A673 (cell line): ENCODE measurements around the gene ZXDB. TPM values are rescaled to one million over a fixed set of nuclear protein-coding genes. Genes with fewer than 3 reads are reported as not detected.
"Not testable (repeated sequence)": the region's sequence is repeated elsewhere in the genome, so short reads cannot be mapped to it uniquely, and the experiment has no call there.

ENCODE experiments used
- Bru-seq: library from RNA; stranded (reverse); fragments of 400-500 nt; gene quantifications from one replicate; lab custom pipeline; 2021; lab: Mats Ljungman, UMichigan
- BruChase-seq, 2 experiments: library from RNA; stranded (reverse); fragments of 400-500 nt; gene quantifications; one replicate each; lab custom pipeline; 2021; lab: Mats Ljungman, UMichigan
- BruUV-seq: library from RNA; stranded (reverse); fragments of 400-500 nt; replicated peaks from 2 replicates; lab custom pipeline; 2021; lab: Mats Ljungman, UMichigan
- CTCF ChIA-PET: fragments of 300-600 bp; sonication (Branson Sonifier 250); formaldehyde crosslinking; loops from one replicate; lab custom pipeline; 2022; ENCODE audit warnings: antibody characterized with exemption; lab: Charles Lee
- POLR2A ChIA-PET: fragments of 300-600 bp; sonication (Branson Sonifier 250); formaldehyde crosslinking; loops from one replicate; lab custom pipeline; 2022; ENCODE audit warnings: antibody characterized with exemption; ENCODE audit not compliant: low non-redundant PET; lab: Charles Lee
- DNase-seq: peaks from one replicate; pipeline ENCODE4 v3.0.0-alpha.2; 2015; ENCODE audit warnings: low spot score
- H3K27ac ChIP-seq: fragments of 200-600 bp; sonication (generic); 2 replicates; pipeline ENCODE4 v1.5.1; 2016; ENCODE audit warnings: mixed run types, low read depth, mild to moderate bottlenecking, mixed read lengths, antibody characterized with exemption, low read length; ENCODE audit not compliant: poor library complexity, severe bottlenecking
- H3K27me3 ChIP-seq: fragments of 200-600 bp; sonication (generic); replicated peaks from 2 replicates; pipeline ENCODE4 v1.6.1; 2017; ENCODE audit warnings: mixed run types, low read depth, mild to moderate bottlenecking, mixed read lengths, antibody characterized with exemption, low read length; ENCODE audit not compliant: insufficient read depth, poor library complexity
- H3K36me3 ChIP-seq: fragments of 200-600 bp; sonication (generic); 2 replicates; pipeline ENCODE4 v1.6.1; 2016; ENCODE audit warnings: mixed run types, mild to moderate bottlenecking, mixed read lengths, antibody characterized with exemption, low read length; ENCODE audit not compliant: insufficient read depth, poor library complexity, severe bottlenecking
- H3K4me1 ChIP-seq: fragments of 200-600 bp; sonication (generic); 2 replicates; pipeline ENCODE4 v1.6.1; 2017; ENCODE audit warnings: mixed run types, mild to moderate bottlenecking, mixed read lengths, antibody characterized with exemption, low read length; ENCODE audit not compliant: insufficient read depth, poor library complexity, severe bottlenecking
- H3K4me3 ChIP-seq: fragments of 200-600 bp; sonication (generic); 2 replicates; pipeline ENCODE4 v1.5.1; 2016; ENCODE audit warnings: low read depth, mixed run types, mild to moderate bottlenecking, mixed read lengths, low read length; ENCODE audit not compliant: poor library complexity, severe bottlenecking
- H3K9me3 ChIP-seq: fragments of 200-600 bp; sonication (generic); 2 replicates; pipeline ENCODE4 v1.6.1; 2016; ENCODE audit warnings: mixed run types, low read depth, mild to moderate bottlenecking, mixed read lengths, antibody characterized with exemption, low read length; ENCODE audit not compliant: poor library complexity, severe bottlenecking
- CTCF ChIP-seq: fragments of 300-800, 200-600 bp; sonication (generic); conservative IDR thresholded peaks from 2 replicates; pipeline ENCODE4 v1.5.1; 2017; ENCODE audit warnings: low read depth, mild to moderate bottlenecking, antibody characterized with exemption, low read length, moderate library complexity, mixed read lengths
- EZH2 ChIP-seq: fragments of 200-600 bp; sonication (generic); IDR thresholded peaks from 2 replicates; pipeline ENCODE4 v1.6.1; 2017; ENCODE audit warnings: borderline replicate concordance, low read depth, mild to moderate bottlenecking, mixed read lengths, antibody characterized with exemption, low read length; ENCODE audit not compliant: poor library complexity, severe bottlenecking
- intact Hi-C: fragments of 100-400 bp; cut with micrococcal nuclease; formaldehyde crosslinking; loops from one replicate; pipeline ENCODE4 v1.10.0; 2022; ENCODE audit not compliant: unreplicated experiment
- long read RNA-seq: library from polyadenylated mRNA; stranded (forward); transcript quantifications from one replicate; pipeline ENCODE4 v2.0.0, GENCODE V29; 2022
- total RNA-seq: library from RNA; stranded (reverse); gene quantifications from 2 replicates; pipeline ENCODE4 v1.2.3, GENCODE V29; 2021

ZXDB gene
- total RNA-seq (7.8 and 8.5 TPM in 2 replicates), Bru-seq, nascent RNA (percentile 77 among the genes with signal in this experiment), BruChase-seq, experiment 1, labeled RNA remaining after a 2-hour chase (percentile 97 among the genes with signal in this experiment), BruChase-seq, experiment 2, labeled RNA remaining after a 6-hour chase (percentile 84 among the genes with signal in this experiment)
- long read RNA-seq, partial matches to known transcripts, result 1 of 3 reads
- long read RNA-seq, other reads (novel, unspliced or antisense), result 2 of 3 reads

DNA sequence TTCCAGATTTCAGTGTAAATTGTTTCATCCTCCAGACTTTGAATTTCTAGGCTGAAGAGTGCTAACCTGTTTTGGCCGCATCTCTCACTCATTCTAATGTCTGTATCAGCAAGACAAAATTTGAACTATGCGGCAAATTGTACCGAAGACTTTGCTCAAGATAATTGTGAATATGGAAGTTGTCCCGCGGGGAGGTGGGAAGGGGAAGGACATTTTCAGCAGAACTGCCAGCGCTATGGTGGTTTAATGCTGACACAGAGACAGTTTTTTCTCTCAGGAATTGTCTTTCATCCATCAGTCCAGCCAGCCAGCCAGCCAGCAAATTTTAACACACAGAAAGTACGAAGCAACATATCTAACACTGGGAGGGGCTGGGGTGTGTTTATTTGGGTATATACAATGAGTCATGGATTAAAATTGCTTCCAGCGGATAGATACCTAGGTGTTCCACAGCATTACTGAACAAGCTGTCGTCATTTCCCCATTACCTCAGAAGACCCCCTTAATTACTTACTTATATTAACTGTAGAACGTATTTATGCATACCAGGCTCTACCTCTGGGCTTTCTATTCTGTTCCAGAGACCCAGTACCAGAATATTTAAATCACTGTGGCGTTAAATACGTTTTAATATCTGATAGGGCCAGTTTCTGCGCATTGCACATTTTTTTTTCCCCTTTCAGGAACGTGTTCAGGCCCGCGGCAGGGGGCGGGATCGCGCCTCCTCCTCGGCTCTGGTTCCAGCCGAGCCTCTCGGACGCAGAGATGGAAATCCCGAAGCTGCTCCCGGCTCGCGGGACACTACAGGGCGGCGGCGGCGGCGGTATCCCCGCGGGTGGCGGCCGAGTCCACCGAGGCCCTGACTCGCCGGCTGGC lies at the start of gene ZXDB:
TSS of gene ZXDB (plus strand) at position 728 of the 876 bp plus-strand sequence. CDS start at position 766, 38 bp downstream.
- POLR2A ChIA-PET, H3K36me3 ChIP-seq, H3K27me3 ChIP-seq, CTCF ChIA-PET, H3K9me3 ChIP-seq, H3K4me1 ChIP-seq: not testable (repeated sequence)
- H3K4me3 ChIP-seq, result peak within 1 kb of the TSS; percentile 54
- DNase-seq, result peak; percentile 22
- intact Hi-C loops, result loop anchor here (5.0 to 10.0 kb wide), 2 partner anchors 223 to 316 kb away; no protein-coding TSS in a partner anchor
- peak within 1 kb of the TSS; percentile 82 for H3K27ac ChIP-seq
- TSS peak; percentile 71 for BruUV-seq

GRCh38 chrX:57565198-57565597 lies 26.6 kb upstream of the ZXDB start:
- no peaks in the 10 kb centered on the region for H3K4me1 ChIP-seq
- TF ChIP-seq CTCF, result no peak
- TF ChIP-seq EZH2, result no peak
- H3K27me3 ChIP-seq, result no peaks in the 10 kb centered on the region
- CTCF ChIA-PET, result no interaction called here
- intact Hi-C loops, result no loop called here
- no peaks in the 10 kb centered on the region for H3K9me3 ChIP-seq
- BruUV-seq, result no TSS peak
- no peak overlapping the region for H3K27ac ChIP-seq
- no peak overlapping the region for H3K4me3 ChIP-seq
- H3K36me3 ChIP-seq, result no peaks in the 10 kb centered on the region
- DNase-seq, result no peak
- POLR2A ChIA-PET, result no interaction called here

- no TSS peak for BruUV-seq
- Histone ChIP-seq H3K27me3 (no peaks in the 10 kb centered on the region), H3K4me3 (no peak overlapping the region), H3K9me3 (no peaks in the 10 kb centered on the region), H3K27ac (no peak overlapping the region), H3K36me3 (no peaks in the 10 kb centered on the region), H3K4me1 (no peaks in the 10 kb centered on the region)
- no peak for TF ChIP-seq EZH2
- TF ChIP-seq CTCF, result peak; percentile 52
- DNase-seq, result peak; percentile 23
- intact Hi-C loops, result no loop called here
- ChIA-PET POLR2A (no interaction called here), CTCF (no interaction called here)
These were observed 18.1 kb upstream of the ZXDB start for GRCh38 chrX:57573754-57574153.
